Rectal smooth muscle tissue (tissue), 1 donor: ENCODE results near the gene C11orf98.
A peak's percentile ranks its signal among the peaks of the same experiment; 100 is the strongest.

Experiments used
- H3K27ac ChIP-seq: one replicate; pipeline ENCODE4 v1.7.0; 2013; ENCODE audit warnings: low read depth, low read length, inconsistent platforms
- H3K27me3 ChIP-seq: one replicate; pipeline ENCODE4 v1.7.0; 2013; ENCODE audit warnings: low read length; ENCODE audit not compliant: control insufficient read depth, insufficient read depth
- H3K36me3 ChIP-seq: one replicate; pipeline ENCODE4 v1.7.0; 2013; ENCODE audit warnings: low read length; ENCODE audit not compliant: control insufficient read depth, insufficient read depth
- H3K4me1 ChIP-seq: one replicate; pipeline ENCODE4 v1.7.0; 2013; ENCODE audit warnings: low read length; ENCODE audit not compliant: control insufficient read depth, insufficient read depth
- H3K4me3 ChIP-seq: one replicate; pipeline ENCODE4 v1.7.0; 2013; ENCODE audit warnings: low read length
- H3K9ac ChIP-seq: one replicate; pipeline ENCODE4 v1.7.0; 2013; ENCODE audit warnings: low read length

The C11orf98 gene

DNA sequence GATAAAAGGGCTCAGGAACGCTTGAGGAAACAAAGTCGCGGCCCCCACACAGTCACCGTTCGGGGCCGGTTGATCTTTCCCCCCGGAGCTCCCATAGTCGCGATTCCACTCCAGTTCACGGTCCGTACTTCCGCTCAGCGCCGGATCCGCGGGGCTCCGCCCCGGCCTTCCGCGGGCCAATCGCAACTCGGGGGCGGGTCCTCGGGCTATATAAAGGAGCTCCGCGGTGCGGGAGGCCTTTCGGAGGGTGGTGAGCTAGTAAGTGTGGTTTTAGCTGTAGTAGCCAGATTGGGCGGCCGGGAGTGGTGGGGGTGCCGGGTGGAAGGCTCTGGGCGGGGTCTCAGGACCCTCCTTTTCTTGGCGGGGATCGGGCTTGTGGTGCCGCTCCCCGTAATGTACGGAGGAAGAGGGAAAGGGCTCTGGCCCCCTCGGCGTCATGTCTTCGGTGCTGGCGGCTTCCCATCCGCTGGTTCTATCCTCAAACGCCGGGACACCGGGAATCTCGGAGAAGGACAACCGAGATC is at the start of gene C11orf98, which contains the start of gene CSKMT:
C11orf98 (minus strand) TSS at position 136 of the 524 bp plus-strand sequence; CDS start at position 95, 41 bp downstream.
CSKMT (plus strand) TSS at position 238 of the 524 bp plus-strand sequence. CDS start 568 bp downstream, outside the sequence.
- H3K4me1 ChIP-seq: peaks cover 17% of the 10 kb centered on the region
- no peaks in the 10 kb centered on the region for H3K27me3 ChIP-seq
- H3K36me3 ChIP-seq: peaks cover 11% of the 10 kb centered on the region
- H3K4me3 ChIP-seq: peak within 1 kb of the TSS; percentile 94
- peak within 1 kb of the TSS; percentile 76 for H3K9ac ChIP-seq
- peak within 1 kb of the TSS; percentile 89 for H3K27ac ChIP-seq

DNA sequence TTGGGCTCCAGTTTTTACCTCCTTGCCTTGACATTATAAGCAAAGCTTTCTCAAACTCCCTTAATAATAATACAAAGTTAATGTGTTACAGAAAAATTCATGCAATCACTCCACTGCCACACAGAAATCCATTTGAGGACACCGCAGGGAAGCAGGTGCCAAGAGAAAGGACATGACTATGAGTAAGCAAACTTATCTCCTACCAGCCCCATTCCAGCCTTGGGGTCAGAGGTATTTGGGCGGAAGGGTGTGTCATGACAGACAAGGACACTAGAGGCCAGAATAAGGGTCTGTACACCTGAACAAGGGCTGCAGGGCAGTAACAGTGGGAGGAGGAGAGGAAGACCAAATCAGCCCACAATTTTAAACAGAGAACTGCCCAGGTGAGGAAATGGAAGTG is 48.3 kb upstream of the C11orf98 start:
- Histone ChIP-seq H3K36me3 (peaks cover 39% of the 10 kb centered on the region), H3K27ac (no peak overlapping the region), H3K4me1 (peaks cover 11% of the 10 kb centered on the region), H3K4me3 (no peak overlapping the region), H3K27me3 (no peaks in the 10 kb centered on the region), H3K9ac (no peak overlapping the region)

DNA sequence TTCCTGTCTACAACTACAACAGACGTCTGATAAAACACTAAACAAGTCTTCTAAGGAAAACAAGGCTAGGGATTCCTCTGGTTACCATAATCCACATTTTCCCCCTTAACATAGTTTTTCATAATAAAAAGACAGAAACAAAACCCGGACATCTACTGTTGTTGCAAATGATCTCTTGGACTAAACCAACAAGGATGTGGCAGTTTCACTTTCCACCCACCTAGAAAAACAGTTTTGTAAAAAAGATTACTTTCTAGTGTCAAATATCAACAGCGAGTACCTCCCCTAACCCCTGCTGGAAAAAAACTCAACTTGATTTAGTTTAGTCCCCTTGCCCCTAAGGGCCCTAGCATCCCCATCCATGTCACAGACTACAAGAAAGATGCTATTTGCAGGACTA is 47.9 kb upstream of the C11orf98 start:
- peaks cover 11% of the 10 kb centered on the region for H3K4me1 ChIP-seq
- no peak overlapping the region for H3K9ac ChIP-seq
- no peak overlapping the region for H3K27ac ChIP-seq

DNA sequence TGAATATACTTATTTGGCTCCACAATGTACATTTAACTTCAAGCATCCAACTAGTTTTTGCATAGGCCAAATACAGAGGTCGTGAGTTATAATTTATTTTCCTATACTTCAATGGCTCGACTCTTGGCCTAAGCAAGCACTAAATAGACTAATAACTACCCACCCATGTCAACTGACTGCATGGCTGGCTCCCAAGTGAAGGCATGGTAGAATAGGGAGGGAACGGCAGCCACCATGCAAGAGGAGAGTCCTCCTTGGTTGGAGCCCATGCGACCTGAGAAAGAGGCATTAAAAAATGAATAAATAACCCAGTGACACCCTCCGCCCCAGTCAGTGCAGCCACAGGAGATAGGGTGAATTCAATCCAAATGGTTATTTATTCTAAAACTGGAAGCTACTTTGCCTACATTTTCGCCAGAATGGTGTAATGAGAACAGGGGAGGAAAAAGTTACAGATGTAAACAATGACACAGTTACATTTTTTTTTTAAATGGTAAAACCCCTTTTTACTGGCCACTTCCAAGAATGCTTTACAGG is 47.3 kb upstream of the C11orf98 start:
- Histone ChIP-seq H3K27ac (no peak overlapping the region), H3K9ac (no peak overlapping the region), H3K4me1 (peaks cover 11% of the 10 kb centered on the region), H3K4me3 (no peak overlapping the region), H3K36me3 (peaks cover 38% of the 10 kb centered on the region), H3K27me3 (no peaks in the 10 kb centered on the region)

More for the DNA sequence above, 47.9 kb upstream of the C11orf98 start:
- Histone ChIP-seq H3K36me3 (peaks cover 39% of the 10 kb centered on the region), H3K27me3 (no peaks in the 10 kb centered on the region), H3K4me3 (no peak overlapping the region)

DNA sequence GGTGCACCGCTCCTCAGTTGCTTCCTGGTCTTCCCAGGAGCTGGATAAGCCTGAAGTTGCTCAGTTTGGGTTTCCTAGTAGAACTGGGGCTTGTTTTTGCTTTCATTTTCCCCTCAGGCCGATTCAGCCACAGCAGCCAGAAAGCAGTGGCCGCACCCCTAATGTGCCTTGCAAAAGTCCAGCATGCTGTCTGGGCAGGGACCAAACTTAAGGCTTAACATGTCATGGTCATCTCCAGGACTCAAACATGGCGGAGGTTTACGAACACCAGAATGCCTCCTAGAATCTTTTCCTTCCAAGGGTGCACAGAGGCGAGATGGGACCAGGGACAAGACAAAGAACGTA is 45.0 kb upstream of the C11orf98 start:
- Histone ChIP-seq H3K4me3 (peak overlapping the region; percentile 80), H3K4me1 (peaks cover 17% of the 10 kb centered on the region), H3K36me3 (peaks cover 17% of the 10 kb centered on the region), H3K27me3 (no peaks in the 10 kb centered on the region), H3K27ac (peak overlapping the region; percentile 95), H3K9ac (peak overlapping the region; percentile 80)

DNA sequence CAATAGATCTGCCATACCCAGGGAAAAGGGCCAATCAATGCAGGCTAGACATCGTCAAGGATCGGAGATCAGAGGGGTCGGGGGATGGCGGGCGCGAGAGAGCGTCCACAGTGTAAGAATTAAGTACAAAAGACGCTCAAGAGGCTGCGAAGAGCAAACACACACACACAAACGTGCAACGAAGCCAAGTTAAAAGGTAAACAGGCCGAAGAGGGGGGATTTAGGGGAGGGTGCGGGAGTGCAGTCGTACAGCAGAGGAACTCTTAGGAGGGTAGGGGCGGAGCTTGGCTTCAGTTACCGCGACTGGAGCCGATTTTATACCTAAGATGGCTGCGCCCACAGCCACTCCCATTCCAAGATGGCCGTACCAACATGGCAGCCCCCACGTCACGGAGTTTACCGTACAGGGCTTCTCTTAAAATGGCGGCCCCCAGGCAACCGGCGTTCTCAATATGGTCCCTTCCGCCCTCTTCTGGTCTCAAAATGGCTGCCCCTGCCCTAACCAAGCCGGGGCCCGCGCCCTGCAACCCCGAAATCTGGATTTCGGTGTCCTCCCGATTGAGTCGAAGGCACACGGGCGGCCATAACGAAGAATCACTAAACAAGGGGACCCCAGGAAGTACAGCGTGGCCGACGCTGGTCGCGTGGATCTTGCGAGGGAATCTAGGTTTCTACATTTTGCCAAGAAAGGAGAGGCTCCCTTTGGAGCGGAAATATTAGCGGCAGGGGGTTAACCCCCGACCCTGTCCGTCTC is 44.4 kb upstream of the C11orf98 start:
- no peaks in the 10 kb centered on the region for H3K27me3 ChIP-seq
- H3K4me3 ChIP-seq: peak overlapping the region; percentile 91
- peaks cover 13% of the 10 kb centered on the region for H3K36me3 ChIP-seq
- peaks cover 17% of the 10 kb centered on the region for H3K4me1 ChIP-seq
- H3K27ac ChIP-seq: peak overlapping the region; percentile 95
- H3K9ac ChIP-seq: peak overlapping the region; percentile 82

DNA sequence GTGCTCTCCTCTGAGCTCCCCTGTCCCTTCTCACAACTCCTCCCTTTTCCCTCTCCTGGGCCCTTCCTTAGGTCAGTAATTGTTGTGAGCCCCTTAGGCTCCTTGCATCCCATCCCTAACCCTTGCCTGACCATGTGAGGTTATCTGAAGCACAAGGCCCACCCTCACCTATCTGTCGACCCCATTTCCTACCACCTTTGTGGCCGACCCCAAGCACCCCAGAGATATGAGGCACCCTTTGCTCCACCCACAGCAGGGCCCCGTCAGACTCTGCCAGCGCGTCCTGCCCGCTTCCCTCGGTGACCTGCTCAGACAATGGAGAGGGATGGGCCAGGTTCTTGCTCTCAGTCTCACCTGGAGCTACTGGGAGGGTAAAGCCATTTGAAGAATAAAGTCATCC is 43.8 kb upstream of the C11orf98 start:
- peak overlapping the region; percentile 91 for H3K4me3 ChIP-seq
- peaks cover 8% of the 10 kb centered on the region for H3K36me3 ChIP-seq
- peak overlapping the region; percentile 78 for H3K27ac ChIP-seq
- peak overlapping the region; percentile 82 for H3K9ac ChIP-seq
- no peaks in the 10 kb centered on the region for H3K27me3 ChIP-seq
- H3K4me1 ChIP-seq: peaks cover 17% of the 10 kb centered on the region

DNA sequence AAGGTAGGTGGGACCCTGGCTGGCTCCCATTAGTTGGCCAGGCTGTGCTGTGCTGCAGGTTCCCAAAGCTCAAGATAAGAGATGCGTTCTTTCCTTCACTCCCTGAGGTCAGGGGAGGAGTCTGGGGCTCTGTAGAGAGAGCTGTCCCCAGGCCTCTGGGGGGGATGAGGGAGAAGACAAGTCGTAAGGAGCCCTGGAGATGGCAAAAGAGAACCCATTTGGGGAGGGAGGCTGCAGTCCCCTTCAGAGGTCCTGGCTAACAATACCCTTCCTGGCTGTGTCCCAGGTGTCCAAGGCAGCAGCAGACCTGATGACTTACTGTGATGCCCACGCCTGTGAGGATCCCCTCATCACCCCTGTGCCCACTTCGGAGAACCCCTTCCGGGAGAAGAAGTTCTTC is 43.4 kb upstream of the C11orf98 start:
- Histone ChIP-seq H3K4me1 (peaks cover 17% of the 10 kb centered on the region), H3K9ac (peak overlapping the region; percentile 82), H3K27ac (no peak overlapping the region), H3K27me3 (no peaks in the 10 kb centered on the region), H3K4me3 (peak overlapping the region; percentile 91), H3K36me3 (peaks cover 7% of the 10 kb centered on the region)

DNA sequence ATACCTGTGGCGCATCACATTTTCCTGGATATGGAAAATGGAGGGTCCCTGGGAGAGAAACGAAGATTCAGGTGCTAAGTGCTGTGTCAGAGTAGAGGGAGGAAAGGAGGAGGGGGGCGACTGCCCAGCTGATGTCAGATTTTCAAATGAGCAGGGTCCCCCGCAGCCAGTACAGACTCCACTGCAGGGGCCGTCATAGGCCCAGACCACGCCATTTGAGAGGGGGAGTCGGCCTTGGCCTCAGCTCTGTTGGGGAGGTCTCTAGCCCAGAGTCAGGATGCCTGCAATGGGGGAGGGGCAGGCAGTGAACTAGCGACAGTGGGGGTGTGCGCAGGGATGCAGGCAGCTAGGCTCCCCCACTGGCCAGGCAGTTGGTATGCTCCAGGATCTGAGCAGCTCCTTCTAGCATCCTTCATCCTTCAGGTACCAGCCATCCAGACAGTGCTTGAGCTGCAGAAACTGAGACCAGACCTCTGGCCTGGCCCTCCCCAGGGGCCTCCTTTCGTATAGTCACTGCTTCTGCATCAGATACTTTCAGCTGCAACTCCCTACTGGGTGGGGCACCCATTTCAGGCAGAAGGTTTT is 42.4 kb upstream of the C11orf98 start, which contains the start of the genes BSCL2 and GNG3:
BSCL2 (minus strand) TSS at position 148 of the 585 bp plus-strand sequence. CDS start 229 bp downstream, outside the sequence.
GNG3 (plus strand) TSS at position 400 of the 585 bp plus-strand sequence. CDS start 620 bp downstream, outside the sequence.
- Histone ChIP-seq H3K4me3 (peak within 1 kb of the TSS; percentile 91), H3K27me3 (no peaks in the 10 kb centered on the region), H3K9ac (peak within 1 kb of the TSS; percentile 53), H3K27ac (peak within 1 kb of the TSS; percentile 87), H3K36me3 (peaks cover 4% of the 10 kb centered on the region), H3K4me1 (peaks cover 17% of the 10 kb centered on the region)

DNA sequence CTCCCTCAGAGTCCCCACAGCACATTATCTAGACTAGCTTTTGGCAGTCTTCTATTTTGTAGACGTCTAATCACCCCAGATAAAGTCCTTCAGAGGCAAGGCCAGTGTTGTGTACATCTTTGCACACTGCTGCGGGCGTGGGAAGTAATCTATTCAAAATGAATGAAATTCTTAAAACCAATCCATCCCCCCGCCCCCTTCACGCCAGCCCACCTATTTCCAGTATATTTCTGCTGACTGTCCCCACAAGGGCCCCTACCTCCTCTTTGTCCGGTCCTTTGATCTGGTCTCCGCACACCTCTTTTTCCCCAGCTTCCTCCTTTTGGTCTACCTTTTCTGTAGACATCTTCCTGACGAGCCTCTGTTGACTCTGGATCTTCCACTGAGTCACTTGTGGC is 41.8 kb upstream of the C11orf98 start:
- H3K9ac ChIP-seq: peak overlapping the region; percentile 53
- H3K4me1 ChIP-seq: peaks cover 17% of the 10 kb centered on the region

DNA sequence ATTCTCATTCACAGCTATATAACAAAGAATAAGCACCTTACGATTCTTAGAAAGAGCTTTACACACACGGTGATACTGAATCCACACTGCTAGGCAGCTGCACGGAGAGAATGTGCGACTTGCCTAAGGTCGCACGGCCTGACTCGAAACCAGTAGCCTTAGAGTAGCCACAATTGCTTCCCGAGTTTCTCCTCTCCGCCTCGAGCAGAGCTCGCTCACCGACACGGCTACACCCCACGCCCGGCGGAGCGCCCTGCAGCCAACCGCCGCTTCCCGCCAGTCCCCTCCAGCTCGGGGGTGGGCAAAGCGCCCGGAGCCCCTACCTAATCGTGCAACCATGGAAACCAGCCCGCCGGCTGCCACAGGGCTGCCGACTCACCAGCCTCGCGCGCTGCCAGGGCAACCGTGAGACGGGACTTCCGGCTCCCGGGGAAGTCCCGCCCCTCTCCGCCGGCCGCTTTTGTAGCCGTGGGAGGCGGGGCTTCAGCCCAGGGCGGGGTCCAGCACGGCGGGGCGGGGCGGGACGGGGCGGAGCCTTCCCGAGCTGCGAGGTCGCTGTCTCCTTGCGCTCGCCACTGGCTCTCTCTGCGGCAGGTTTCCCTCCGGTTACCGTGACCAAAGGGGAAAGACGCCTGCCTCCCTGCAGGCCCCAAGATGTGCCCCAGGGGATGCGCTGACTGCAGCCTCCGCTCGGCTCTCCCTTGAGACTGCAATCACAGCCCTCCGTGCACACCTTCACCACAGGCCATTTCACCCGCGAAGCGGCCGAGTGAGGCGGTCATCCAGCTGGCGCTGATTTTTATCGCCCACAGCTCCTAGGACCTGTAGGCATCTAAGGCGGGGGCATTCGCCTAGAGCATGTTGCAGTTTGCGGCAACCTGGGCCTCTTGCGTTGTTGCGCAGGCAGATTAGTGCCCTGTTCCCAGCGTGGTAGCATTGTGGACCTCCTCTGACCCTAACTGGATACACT is 41.2 kb upstream of the C11orf98 start:
- Histone ChIP-seq H3K27me3 (no peaks in the 10 kb centered on the region), H3K27ac (peak overlapping the region; percentile 87), H3K36me3 (no peaks in the 10 kb centered on the region), H3K9ac (peak overlapping the region; percentile 53), H3K4me1 (peaks cover 17% of the 10 kb centered on the region), H3K4me3 (peak overlapping the region; percentile 91)

More for the DNA sequence above, 41.8 kb upstream of the C11orf98 start:
- H3K27ac ChIP-seq: peak overlapping the region; percentile 87
- no peaks in the 10 kb centered on the region for H3K36me3 ChIP-seq
- peak overlapping the region; percentile 87 for H3K4me3 ChIP-seq
- H3K27me3 ChIP-seq: no peaks in the 10 kb centered on the region
